K562 (cell line): ENCODE results near the gene TSSK6. TPM values are rescaled to one million over a fixed set of nuclear protein-coding genes. Genes with fewer than 3 reads are reported as not detected.

ENCODE experiments used
- ATAC-seq: fragments of 200-7000 bp; cut with Tn5 transposase; 3 replicates; pipeline ENCODE4 v1.9.1; 2020; ENCODE audit warnings: moderate library complexity
- BruUV-seq: library from RNA; stranded (reverse); fragments of 400-500 nt; replicated peaks from 2 replicates; lab custom pipeline; 2021; lab: Mats Ljungman, UMichigan
- CTCF ChIA-PET: fragments of 300-600 bp; formaldehyde crosslinking; extraction: SDS; loops from one replicate; lab custom pipeline; 2021; ENCODE audit warnings: low intra/inter-chr PET ratio; lab: Yijun Ruan, JAX
- POLR2A ChIA-PET: fragments of 300-600, 350-650 bp; sonication (Branson Sonifier 250); formaldehyde crosslinking; extraction: SDS; loops from one replicate; lab custom pipeline; 2021; ENCODE audit warnings: antibody characterized with exemption, inconsistent platforms; lab: Yijun Ruan, JAX
- DNase-seq, 4 experiments: peaks; one replicate each; pipeline versions ENCODE4 v3.0.0 to v3.0.0-alpha.2; 2011 to 2018; ENCODE audit warnings: low spot score in 3 of 4, mixed read lengths in 3 of 4; ENCODE audit errors: extremely low read depth in 1 of 4
- FAIRE-seq: peaks from 2 replicates; lab custom pipeline; 2011; peaks lifted over from hg19 to GRCh38; lab: Jason Lieb, UNC
- H2AFZ ChIP-seq: 2 replicates; pipeline ENCODE4 v1.6.0; 2011; ENCODE audit warnings: low read depth, low read length, control low read depth, inconsistent platforms
- H3K27ac ChIP-seq: fragments of 200-600 bp; 3 replicates; pipeline ENCODE4 v1.8.0; 2011; ENCODE audit warnings: low read depth, mild to moderate bottlenecking, control low read depth, inconsistent platforms, low read length, moderate library complexity, mixed read lengths; ENCODE audit errors: extremely low read depth
- H3K27me3 ChIP-seq, 2 experiments: fragments of 300-600 bp in 1 of 2; 2 replicates in 1 of 2; 3 replicates in 1 of 2; pipeline versions ENCODE4 v1.6.0 to v1.8.0; 2011; ENCODE audit warnings: inconsistent platforms in 2 of 2, low read length in 2 of 2, mild to moderate bottlenecking in 1 of 2, mixed read lengths in 1 of 2, moderate library complexity in 1 of 2; ENCODE audit not compliant: control insufficient read depth in 2 of 2, insufficient read depth in 2 of 2
- H3K36me3 ChIP-seq: fragments of 300-600 bp; 3 replicates; pipeline ENCODE4 v1.8.0; 2011; ENCODE audit warnings: mild to moderate bottlenecking, low read length, inconsistent platforms; ENCODE audit not compliant: control insufficient read depth, insufficient read depth
- H3K4me1 ChIP-seq, 2 experiments: fragments of 200-600 bp in 1 of 2; replicated peaks in 1 of 2; 2 replicates in 1 of 2; 3 replicates in 1 of 2; pipeline versions ENCODE4 v1.5.1 to v1.8.0; 2011; ENCODE audit warnings: inconsistent platforms in 2 of 2, low read length in 2 of 2, mild to moderate bottlenecking in 1 of 2, mixed read lengths in 1 of 2, moderate library complexity in 1 of 2; ENCODE audit not compliant: control insufficient read depth in 2 of 2, insufficient read depth in 2 of 2
- H3K4me2 ChIP-seq: 2 replicates; pipeline ENCODE4 v1.6.1; 2011; ENCODE audit warnings: low read length, control low read depth, inconsistent platforms, mixed read lengths; ENCODE audit not compliant: insufficient read depth
- H3K4me3 ChIP-seq: fragments of 200-600 bp; sonication (generic), shearing (Covaris generic); 2 replicates; pipeline ENCODE4 v1.5.1; 2016; ENCODE audit warnings: control low read depth, inconsistent platforms
- H3K79me2 ChIP-seq: fragments of 200-600 bp; 3 replicates; pipeline ENCODE4 v1.8.0; 2011; ENCODE audit warnings: low read length, inconsistent platforms; ENCODE audit not compliant: control insufficient read depth, insufficient read depth
- H3K9ac ChIP-seq, 2 experiments: 2 replicates each; pipeline versions ENCODE4 v1.6.0 to v1.6.1; 2011; ENCODE audit warnings: low read depth in 2 of 2, low read length in 2 of 2, control low read depth in 1 of 2, inconsistent platforms in 1 of 2, mild to moderate bottlenecking in 1 of 2, mixed read lengths in 1 of 2; ENCODE audit not compliant: insufficient read depth in 1 of 2
- H3K9me1 ChIP-seq: one replicate; pipeline ENCODE4 v1.6.0; 2011; ENCODE audit warnings: inconsistent platforms, mild to moderate bottlenecking, low read length, moderate library complexity; ENCODE audit not compliant: control insufficient read depth, insufficient read depth
- H3K9me3 ChIP-seq: replicated peaks from 2 replicates; pipeline ENCODE4 v1.5.1; 2011; ENCODE audit warnings: low read depth, low read length, inconsistent platforms; ENCODE audit not compliant: control insufficient read depth, insufficient read depth
- H4K20me1 ChIP-seq: replicated peaks from 2 replicates; pipeline ENCODE4 v1.6.1; 2011; ENCODE audit warnings: low read length, inconsistent platforms, mixed read lengths; ENCODE audit not compliant: control insufficient read depth, insufficient read depth
- CUX1 ChIP-seq: fragments of 200-800 bp; sonication (Bioruptor generic); IDR thresholded peaks from 2 replicates; pipeline ENCODE4 v1.6.1; 2016; ENCODE audit warnings: missing genetic modification characterization, missing compliant biosample characterization
- WGBS: fragments of 100-300 bp; shearing (Covaris generic); methylation state at CpG from one replicate; pipeline ENCODE4 v1.1.6; 2016; ENCODE audit warnings: low coverage, mixed read lengths; ENCODE audit not compliant: insufficient coverage; ENCODE audit errors: missing lambda C conversion rate; 5-methylcytosine and 5-hydroxymethylcytosine counted together
- in situ Hi-C: fragments of 300-500 bp; cut with MboI; formaldehyde crosslinking; loops from 4 replicates; pipeline ENCODE4 v1.15.0; 2018; ENCODE audit warnings: inconsistent platforms, mixed read lengths
- intact Hi-C: fragments of 100-400 bp; cut with micrococcal nuclease; formaldehyde crosslinking; loops from 2 replicates; pipeline ENCODE4 v1.14.2; 2022
- polyA plus RNA-seq, 8 experiments: library from polyadenylated mRNA; depleted of rRNA in 4 of 8; stranded (reverse) in 5 of 8; unstranded in 3 of 8; fragments of >200 nt; fragmentation: Nextera tagmentation in 2 of 8; fragmentation: Illumina TruSeq in 1 of 8; extraction: Ambion mirVana in 2 of 8; extraction: Trizol in 1 of 8; gene quantifications; 2 replicates each; pipeline versions ENCODE4 v1.2.1 to v1.2.3, GENCODE V29; 2011 to 2014; ENCODE audit warnings: inconsistent platforms in 1 of 8, missing spikeins in 1 of 8
- total RNA-seq, 7 experiments: library from RNA; depleted of rRNA in 6 of 7; stranded (reverse); fragments of >200 nt in 6 of 7; fragmentation: Illumina TruSeq in 2 of 7; extraction: Trizol in 2 of 7; gene quantifications; 2 replicates each; pipeline versions ENCODE4 v1.2.1 to v1.2.3, GENCODE V29; 2011 to 2021; ENCODE audit warnings: low replicate concordance in 1 of 7
- TF ChIP-seq, protein P1 (sequence below): sonication (generic); formaldehyde crosslinking; IDR thresholded peaks from 2 replicates; pipeline ENCODE4 v1.8.1; 2023; ENCODE audit warnings: mild to moderate bottlenecking, missing genetic modification reagents

TSSK6 gene
- total and polyA plus RNA-seq, 9 of the 15 experiments (the other 6 are each of a cell fraction or from before 2014, with no cell fraction given): 0.21 to 2.6 (median 1.5) TPM; not detected in 3

DNA sequence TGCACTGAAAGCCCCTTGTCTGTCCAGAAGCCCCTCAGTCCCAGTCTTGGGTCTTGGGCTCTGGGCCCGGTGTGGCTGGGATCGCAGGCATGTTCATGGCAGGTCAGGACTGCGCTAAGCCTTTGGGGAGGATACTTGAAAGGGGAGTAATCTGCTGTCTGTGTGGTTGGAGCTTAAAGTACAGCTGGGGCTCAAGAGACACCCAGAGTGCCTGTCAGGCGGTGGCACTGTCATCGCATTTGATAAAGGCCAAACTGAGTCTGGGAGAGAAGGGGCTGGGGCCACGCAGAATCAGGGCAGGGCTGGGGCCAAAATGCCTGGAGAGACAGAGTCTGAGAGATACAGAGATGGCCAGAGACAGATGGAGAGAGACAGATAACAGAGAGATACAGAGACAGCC is 18.5 kb upstream of the TSSK6 start:
- ATAC-seq (no peak), DNase-seq (no peak), FAIRE-seq (peak; percentile 56)
- TF ChIP-seq, protein P1, sequence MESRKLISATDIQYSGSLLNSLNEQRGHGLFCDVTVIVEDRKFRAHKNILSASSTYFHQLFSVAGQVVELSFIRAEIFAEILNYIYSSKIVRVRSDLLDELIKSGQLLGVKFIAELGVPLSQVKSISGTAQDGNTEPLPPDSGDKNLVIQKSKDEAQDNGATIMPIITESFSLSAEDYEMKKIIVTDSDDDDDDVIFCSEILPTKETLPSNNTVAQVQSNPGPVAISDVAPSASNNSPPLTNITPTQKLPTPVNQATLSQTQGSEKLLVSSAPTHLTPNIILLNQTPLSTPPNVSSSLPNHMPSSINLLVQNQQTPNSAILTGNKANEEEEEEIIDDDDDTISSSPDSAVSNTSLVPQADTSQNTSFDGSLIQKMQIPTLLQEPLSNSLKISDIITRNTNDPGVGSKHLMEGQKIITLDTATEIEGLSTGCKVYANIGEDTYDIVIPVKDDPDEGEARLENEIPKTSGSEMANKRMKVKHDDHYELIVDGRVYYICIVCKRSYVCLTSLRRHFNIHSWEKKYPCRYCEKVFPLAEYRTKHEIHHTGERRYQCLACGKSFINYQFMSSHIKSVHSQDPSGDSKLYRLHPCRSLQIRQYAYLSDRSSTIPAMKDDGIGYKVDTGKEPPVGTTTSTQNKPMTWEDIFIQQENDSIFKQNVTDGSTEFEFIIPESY: peak; percentile 44; the same call in 1 of the 2 replicates
- no peak for TF ChIP-seq CUX1 (CRISPR knock-in tag)
- no TSS peak for BruUV-seq
- Histone ChIP-seq H3K27ac (no peak overlapping the region), H2AFZ (no peak overlapping the region), H3K9me1 (peaks cover 3% of the 10 kb centered on the region), H3K27me3 (no peaks in the 10 kb centered on the region), H3K4me1 (peaks cover 5 to 32% of the 10 kb centered on the region in 2 experiments), H3K9ac (no peak overlapping the region), H3K9me3 (no peaks in the 10 kb centered on the region), H4K20me1 (0 out of 2 replicates have a peak, but pooled peaks cover 10% of the 10 kb centered on the region), H3K79me2 (no peaks in the 10 kb centered on the region), H3K4me2 (no peak overlapping the region), H3K36me3 (peaks cover 11% of the 10 kb centered on the region; the same call in 2 of the 3 replicates), H3K4me3 (no peak overlapping the region)
- POLR2A ChIA-PET: interaction anchor here (0.5 to 0.6 kb wide), 2 partner anchors 103 to 128 kb away, joined by 3 read pairs; no protein-coding TSS in a partner anchor
- CTCF ChIA-PET: interaction anchor here (0.5 to 3.2 kb wide), 2 partner anchors 110 to 367 kb away, joined by 4 to 30 read pairs; partner anchors contain the start of genes GMIP and ZNF93
- in situ Hi-C loops (loop anchor here (25.0 kb wide), 1 partner anchor 103 kb away; the partner anchor contains the start of genes GMIP and LPAR2), intact Hi-C loops (loop anchor here (2.0 kb wide), 2 partner anchors 109 to 425 kb away; partner anchors contain the start of gene GMIP)
- 65% methylated on average over 6 of the region's 6 CpGs for WGBS
